Hematopoietic multipotent progenitor cell (in vitro differentiated cells): ENCODE data around the gene ARPIN. TPM values are rescaled to one million over a fixed set of nuclear protein-coding genes. Genes with fewer than 3 reads are reported as not detected.
A peak's percentile ranks its signal among the peaks of the same experiment; 100 is the strongest.
"Not testable (repeated sequence)": the region's sequence is repeated elsewhere in the genome, so short reads cannot be mapped to it uniquely, and the experiment has no call there.

Experiments
- DNase-seq, 3 donors: peaks; one replicate each; pipeline ENCODE4 v3.0.0-alpha.2; 2011 to 2015; ENCODE audit warnings: low read depth in 2 of 3, low spot score in 2 of 3
- total RNA-seq: library from RNA; depleted of rRNA; stranded (reverse); fragments of >200 nt; gene quantifications from one replicate; pipeline ENCODE4 v1.2.3, GENCODE V29; 2012

Gene ARPIN
- total RNA-seq, 1 donor: 2.2 TPM

- peak in 1 of 3 donors; percentile 17 for DNase-seq
Observed at GRCh38 chr15:89910891-89911626, 1.7 kb downstream of the ARPIN start.

DNA sequence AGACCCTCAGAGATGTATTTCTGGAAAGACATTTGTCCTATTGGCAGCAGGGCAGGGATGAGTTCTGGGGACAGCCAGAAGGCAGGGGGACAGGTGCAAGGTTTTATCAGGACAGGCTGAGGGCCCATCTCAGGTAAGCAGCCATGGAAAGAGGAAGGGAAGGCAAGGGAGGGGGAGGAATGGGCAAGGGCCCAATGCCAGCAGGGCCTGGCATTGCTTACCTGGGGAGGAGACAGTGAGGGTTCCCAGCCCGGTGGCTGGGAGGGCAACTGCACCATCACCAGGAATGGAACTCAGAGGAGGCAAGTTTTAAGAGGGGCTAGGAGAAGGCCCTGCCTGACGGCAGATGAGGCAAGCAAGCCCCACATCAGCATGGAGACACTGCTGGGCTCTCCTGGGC, 3.1 kb downstream of the ARPIN start:
- DNase-seq: no peak

- no peak for DNase-seq
Observed at GRCh38 chr15:89908226-89908625, 4.5 kb downstream of the ARPIN start.

GRCh38 chr15:89907289-89907688, 5.5 kb downstream of the ARPIN start:
- DNase-seq: no peak

DNA sequence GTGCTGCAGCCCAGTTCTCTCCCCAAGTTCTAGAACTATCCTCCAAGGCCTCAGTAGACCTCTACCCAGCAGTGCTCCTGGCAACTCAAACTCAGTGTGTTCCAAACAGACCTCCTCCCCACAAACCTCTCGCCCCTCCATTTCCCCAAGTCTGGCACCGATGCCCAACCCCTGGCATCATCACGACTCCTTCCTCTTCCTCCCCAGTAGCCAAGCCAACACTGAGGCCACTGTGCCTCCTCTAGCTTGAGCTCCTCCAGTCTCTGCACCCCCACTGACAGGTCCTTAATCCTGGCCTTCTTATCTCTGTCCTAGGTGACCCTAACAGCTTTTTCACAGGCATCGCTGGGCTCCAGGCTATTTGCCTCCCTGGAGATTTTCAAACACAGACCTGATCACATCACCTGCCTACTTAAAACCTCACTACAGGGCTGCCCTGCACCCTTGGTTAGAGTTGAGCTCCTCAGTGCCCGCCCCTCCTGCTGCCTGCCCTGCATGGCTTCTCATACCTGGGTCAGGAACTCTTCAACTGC, 6.8 kb downstream of the ARPIN start:
- DNase-seq: no peak

DNA sequence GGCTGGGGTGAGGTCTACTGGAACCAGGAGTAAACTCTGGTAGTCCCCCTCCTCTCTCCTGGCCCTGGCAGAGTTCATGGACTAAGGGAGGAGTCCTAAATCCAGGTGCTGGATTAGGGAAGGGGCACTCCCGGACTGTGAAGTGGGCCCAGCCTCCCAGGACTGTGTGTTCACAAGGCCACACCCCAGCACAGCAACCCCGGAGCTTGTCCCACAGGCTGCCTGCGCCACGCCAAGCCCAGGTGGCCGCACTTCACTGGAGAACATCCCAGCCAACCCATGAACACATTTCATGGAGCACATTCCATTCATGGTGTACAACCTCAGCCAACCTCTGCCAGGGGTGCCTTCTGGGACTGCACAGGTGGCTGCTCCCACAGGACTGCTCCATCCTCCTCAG, 8.2 kb downstream of the ARPIN start:
- DNase-seq: no peak

DNA sequence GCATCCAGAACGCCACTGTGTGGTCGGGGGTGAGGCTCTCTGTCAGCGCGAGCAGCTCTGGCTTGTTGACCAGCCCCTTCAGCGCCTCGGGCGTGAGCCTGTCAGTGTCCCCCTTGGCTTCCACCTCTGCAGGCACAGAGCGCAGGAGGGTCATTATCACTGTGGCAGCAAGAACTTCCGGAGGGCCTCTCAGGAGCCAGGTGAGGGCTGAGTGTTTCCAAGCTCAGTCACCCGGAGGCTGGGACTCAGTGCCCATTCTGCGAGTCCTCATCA, 9.0 kb downstream of the ARPIN start:
- no peak for DNase-seq

DNA sequence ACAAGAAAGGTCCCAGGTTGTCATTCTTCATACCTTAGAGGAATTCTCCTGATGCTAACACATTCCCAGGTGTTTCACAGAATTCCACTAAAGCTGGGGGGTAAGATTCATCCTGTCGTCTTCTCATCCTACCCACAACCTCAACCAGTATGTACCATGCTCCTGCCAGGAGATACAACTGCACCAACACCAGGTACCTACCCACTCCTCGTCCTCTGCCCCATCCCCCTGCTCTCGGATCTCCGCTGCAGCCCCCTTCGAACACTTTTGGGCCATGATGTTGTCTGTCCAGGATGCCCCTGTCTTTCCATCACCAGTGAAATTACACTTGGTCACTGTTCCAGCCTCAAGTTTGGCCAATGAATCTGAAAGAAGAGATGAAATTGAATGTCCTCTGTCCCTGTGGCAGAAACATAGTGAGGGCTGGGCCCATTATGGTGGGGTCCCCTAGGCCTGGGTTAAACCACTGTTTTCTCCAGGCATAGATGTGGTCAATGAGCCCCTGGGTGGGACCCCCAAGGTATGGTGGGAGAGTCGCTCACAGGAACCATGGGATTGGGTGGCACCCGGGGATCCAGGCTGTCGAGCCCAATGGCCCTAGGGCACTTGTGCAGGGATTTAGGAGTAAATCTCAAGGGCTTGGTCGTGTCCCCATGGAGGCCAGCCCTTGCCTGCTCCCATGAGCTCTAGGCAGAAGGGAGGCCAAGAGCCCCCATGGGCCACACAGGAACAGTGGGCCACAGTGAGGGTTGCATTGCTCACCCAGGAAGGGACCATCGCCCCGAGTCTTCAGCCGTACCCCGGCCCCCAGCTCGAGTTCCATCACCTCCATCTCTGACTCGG, 9.5 kb downstream of the ARPIN start:
- DNase-seq: no peak

DNA sequence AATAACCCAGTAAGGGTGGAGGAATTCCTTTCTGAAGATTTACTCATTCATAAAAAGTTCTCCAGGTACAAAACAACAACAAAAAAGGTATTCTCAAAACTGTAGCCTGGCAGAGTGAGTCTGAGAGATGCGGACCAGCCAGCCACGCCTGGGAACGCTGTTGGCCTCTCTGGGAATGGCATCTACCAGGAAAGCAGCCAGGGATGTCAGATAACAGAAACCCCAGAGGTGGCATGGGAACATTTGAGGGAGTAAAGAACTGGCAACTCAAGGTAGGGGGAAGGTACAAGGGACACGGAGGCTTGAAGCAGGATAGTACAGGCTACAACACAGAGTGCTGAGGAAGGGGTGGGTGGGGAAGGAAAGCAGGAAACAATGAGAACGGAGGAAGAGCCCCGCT, 11.9 kb downstream of the ARPIN start:
- DNase-seq: no peak

- DNase-seq: no peak
Observed at GRCh38 chr15:89899951-89900567, 12.7 kb downstream of the ARPIN start.

DNA sequence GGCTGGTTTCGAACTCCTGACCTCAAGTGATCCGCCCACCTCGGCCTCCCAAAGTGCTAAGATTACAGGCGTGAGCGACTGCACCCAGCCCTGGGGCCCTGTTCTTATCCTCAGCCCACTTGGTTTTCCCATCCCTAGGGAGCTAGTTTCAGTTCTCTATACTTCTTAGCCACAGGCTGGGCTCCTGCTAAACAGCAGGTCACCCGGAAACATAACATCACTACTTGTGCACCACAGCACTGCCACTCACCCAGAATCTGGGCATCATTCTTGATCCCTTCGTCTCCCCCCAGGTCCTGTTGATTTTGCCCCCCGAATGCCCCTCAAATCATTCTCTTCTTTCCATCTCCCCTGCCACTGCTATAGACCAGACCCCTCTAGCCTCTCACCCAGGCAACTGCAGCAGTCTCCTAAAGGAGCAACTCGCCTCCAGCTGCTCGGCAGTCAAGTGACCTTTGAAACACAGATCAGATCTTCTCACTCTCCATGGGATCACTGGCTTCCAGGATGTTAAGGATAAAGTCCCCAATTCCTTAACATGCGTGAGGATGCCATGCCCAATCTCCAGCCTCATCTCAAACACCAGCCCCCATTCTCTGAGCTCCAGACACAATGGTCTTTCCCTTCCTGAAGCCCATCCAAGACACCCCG, 13.3 kb downstream of the ARPIN start:
- DNase-seq: no peak

DNA sequence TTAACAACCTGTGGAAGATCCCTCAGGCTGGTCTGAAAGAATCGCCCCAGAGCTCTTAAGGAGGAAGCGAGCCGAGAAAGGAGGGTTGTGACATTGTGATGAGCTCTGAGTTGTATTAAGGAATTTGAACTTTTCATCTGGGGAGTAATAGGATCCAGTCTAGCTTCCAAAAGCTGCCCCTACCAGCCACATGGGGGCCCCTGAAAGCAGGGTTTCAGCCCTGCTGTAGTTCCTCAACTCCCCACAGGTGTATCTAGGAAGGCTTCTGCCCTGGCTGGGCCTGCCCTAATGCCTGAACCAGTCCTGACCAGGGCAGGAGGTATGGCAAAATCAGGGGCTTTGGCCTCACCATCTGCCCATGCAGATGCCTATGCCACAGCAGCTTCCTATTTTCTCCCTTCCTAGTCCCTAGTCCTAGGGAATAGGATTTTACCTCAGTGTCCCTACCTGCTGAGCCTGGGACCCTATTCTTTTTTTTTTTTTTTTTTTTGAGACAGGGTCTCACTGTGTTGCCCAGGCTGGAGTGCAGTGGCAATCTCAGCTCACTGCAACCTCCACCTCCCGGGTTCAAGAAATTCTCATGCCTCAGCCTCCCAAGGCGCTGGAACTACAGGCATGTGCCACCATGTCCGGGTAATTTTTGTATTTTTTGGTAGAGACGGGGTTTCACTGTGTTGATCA, 14.0 kb downstream of the ARPIN start:
- DNase-seq: peak in 2 of 3 donors; percentile 59 to 72

- no peak for DNase-seq
Observed at GRCh38 chr15:89898146-89898545, 14.6 kb downstream of the ARPIN start.

DNA sequence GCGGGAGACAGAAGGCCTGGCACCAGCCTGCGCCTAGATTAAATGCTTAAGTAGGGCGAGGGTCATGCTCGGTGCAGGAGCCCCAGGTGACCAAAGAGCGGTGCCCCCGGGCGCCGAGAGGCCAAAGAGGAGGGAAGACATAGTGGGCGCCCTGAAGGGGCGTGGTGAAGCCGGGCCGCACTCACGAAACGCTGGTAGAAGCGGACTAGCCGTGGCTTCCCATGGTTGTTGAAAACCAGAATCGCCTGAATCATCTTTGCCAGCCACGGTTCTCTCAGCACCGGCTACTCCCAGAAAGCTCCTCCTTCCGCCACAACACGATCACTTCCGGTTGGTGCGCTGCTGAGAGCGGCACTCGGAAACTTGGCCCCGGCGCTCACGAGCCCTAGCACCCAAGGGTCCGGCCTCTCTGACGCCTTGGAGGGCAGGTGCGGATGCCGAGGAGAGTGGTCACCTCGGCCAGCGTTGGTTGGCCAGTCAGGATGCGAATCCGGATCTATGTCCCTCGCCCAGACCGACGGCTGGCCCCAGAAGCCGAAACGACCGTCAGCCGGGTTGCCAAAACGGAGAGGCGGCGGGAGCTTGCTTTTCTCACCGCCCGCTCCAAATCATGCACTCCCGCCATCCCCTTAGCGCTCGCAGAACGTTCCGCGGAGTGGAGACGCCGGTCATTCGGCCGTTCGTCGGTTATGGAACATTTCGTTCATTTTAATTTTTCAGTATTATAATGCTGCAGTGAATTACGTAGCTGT, 18.9 kb downstream of the ARPIN start, which contains the start of gene AP3S2:
Gene AP3S2 (minus strand): TSS at position 299 of the 752 bp plus-strand sequence. CDS start 45 bp downstream, at position 254.
- peak; percentile 81 to 95 (median 93) for DNase-seq

DNA sequence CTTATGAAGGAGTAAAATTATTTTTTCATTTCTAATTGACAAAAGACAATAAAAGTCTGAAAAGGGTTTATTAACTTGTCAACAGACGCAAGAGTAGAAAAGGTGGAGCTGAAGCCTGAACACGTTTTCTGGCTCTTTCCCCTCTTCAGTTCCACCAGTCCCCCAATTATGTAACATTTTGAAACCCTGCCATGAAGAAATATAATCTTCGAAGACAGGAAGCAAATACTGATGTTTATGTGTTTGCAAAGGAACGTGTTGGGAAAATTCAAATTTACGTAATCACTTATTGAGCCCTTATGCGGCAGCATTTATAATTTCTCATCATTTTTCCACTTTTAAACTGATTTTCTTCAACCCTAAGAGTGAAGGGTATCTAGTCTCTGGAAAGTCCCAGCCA, 19.7 kb downstream of the ARPIN start:
- peak in 1 of 3 donors; percentile 6 for DNase-seq

GRCh38 chr15:89888214-89888804, 24.4 kb downstream of the ARPIN start:
- peak in 2 of 3 donors; percentile 34 to 70 for DNase-seq

DNA sequence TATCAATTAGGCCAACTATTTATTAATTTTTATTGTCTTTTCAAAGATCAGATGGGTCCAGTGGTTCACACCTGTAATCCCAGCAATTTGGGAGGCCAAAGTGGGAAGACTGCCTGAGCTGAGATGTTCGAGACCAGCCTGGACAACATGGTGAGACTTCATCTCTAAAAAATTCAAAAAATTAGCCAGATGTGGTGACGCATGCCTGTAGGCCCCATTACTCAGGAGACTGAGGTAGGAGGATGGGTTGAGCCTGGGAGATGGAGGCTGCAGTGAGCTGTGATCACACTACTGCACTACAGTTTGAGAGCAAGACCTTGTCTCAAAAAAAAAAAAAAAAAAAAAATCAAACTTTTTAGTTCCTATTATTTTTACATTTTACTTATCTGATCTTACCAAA, 27.1 kb downstream of the ARPIN start:
- no peak for DNase-seq

GRCh38 chr15:89885179-89885578, 27.6 kb downstream of the ARPIN start:
- DNase-seq: not testable (repeated sequence)

DNA sequence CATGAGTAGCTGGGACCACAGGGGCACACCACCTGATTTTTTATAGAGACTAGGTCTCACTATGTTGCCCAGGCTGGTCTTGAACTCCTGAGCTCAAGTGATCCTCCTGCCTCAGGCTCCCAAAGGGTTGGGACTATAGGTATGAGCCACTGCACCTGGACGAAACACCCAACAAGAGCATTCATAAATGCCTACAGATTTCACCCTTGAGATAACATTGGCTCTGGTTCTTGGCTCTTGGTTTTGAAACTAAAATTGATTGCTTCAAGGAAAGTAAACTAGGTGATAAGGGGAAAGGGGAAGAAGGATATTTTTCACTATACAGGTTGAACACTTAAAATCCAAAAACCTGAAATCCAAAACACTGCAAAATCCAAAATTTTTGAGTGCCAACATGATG, 29.2 kb downstream of the ARPIN start:
- DNase-seq: no peak
